HG02870 (cell line): ENCODE measurements around the gene APOH.

Source experiments
- ATAC-seq: cut with Tn5 transposase; IDR thresholded peaks from one replicate; pipeline ENCODE4 v1.9.1; 2021; ENCODE audit warnings: mild to moderate bottlenecking, moderate library complexity; ENCODE audit not compliant: unreplicated experiment

The APOH gene

GRCh38 chr17:66235377-66235994 is 6.3 kb upstream of the APOH start:
- ATAC-seq = no peak

- no peak for ATAC-seq
Observed at GRCh38 chr17:66234611-66235010, 5.4 kb upstream of the APOH start.

GRCh38 chr17:66233023-66233753 is 4.0 kb upstream of the APOH start:
- no peak for ATAC-seq

GRCh38 chr17:66230922-66231591 is 1.8 kb upstream of the APOH start:
- ATAC-seq = no peak

- ATAC-seq = no peak
Observed at GRCh38 chr17:66229783-66230538, 746 bp upstream of the APOH start.

- no peak for ATAC-seq
Observed at GRCh38 chr17:66227212-66228045, 1.8 kb downstream of the APOH start.

GRCh38 chr17:66222798-66223350 is 6.3 kb downstream of the APOH start:
- no peak for ATAC-seq

- ATAC-seq = no peak
Observed at GRCh38 chr17:66221755-66222530, 7.3 kb downstream of the APOH start.

- ATAC-seq = no peak
Observed at GRCh38 chr17:66221343-66221742, 7.9 kb downstream of the APOH start.

- ATAC-seq = no peak
Observed at GRCh38 chr17:66220079-66220835, 9.0 kb downstream of the APOH start.

GRCh38 chr17:66215529-66215911 is 13.7 kb downstream of the APOH start:
- ATAC-seq = no peak

GRCh38 chr17:66214884-66215528 is 14.2 kb downstream of the APOH start:
- ATAC-seq = no peak

- ATAC-seq = no peak
Observed at GRCh38 chr17:66211047-66211810, 18.0 kb downstream of the APOH start.

GRCh38 chr17:66210208-66210574 is 19.0 kb downstream of the APOH start:
- ATAC-seq = no peak

GRCh38 chr17:66207936-66208335 is 21.3 kb downstream of the APOH start:
- no peak for ATAC-seq

GRCh38 chr17:66203274-66204015 is 25.8 kb downstream of the APOH start:
- no peak for ATAC-seq

GRCh38 chr17:66200685-66201092 is 28.5 kb downstream of the APOH start:
- no peak for ATAC-seq
